HG03558 (cell line): ENCODE results near the gene HTD2.
A peak's percentile ranks its signal among the peaks of the same experiment; 100 is the strongest.

Experiments used
- ATAC-seq: cut with Tn5 transposase; IDR thresholded peaks from one replicate; pipeline ENCODE4 v1.9.1; 2021; ENCODE audit warnings: moderate number of reproducible peaks; ENCODE audit not compliant: unreplicated experiment; ENCODE audit errors: extremely low read depth

The HTD2 gene

GRCh38 chr3:58353722-58354553 is 47.6 kb downstream of the HTD2 start:
- ATAC-seq = no peak

- ATAC-seq = peak; percentile 38
Measured at GRCh38 chr3:58355179-58355578, 48.9 kb downstream of the HTD2 start.

- ATAC-seq = no peak
Measured at GRCh38 chr3:58356054-58356453, 49.7 kb downstream of the HTD2 start.

- ATAC-seq = no peak
Measured at GRCh38 chr3:58357402-58357801, 51.1 kb downstream of the HTD2 start.

- ATAC-seq = no peak
Measured at GRCh38 chr3:58358092-58358491, 51.8 kb downstream of the HTD2 start.

GRCh38 chr3:58358808-58359207 is 52.5 kb downstream of the HTD2 start:
- ATAC-seq = no peak

- ATAC-seq = no peak
Measured at GRCh38 chr3:58359621-58360020, 53.3 kb downstream of the HTD2 start.

GRCh38 chr3:58361866-58362265 is 55.5 kb downstream of the HTD2 start:
- ATAC-seq = no peak

- ATAC-seq = no peak
Measured at GRCh38 chr3:58366699-58367098, 60.4 kb downstream of the HTD2 start.

GRCh38 chr3:58369038-58369437 is 62.7 kb downstream of the HTD2 start:
- no peak for ATAC-seq
